ENCODE data around the gene ADO.

- TF ChIP-seq, protein P1, sequence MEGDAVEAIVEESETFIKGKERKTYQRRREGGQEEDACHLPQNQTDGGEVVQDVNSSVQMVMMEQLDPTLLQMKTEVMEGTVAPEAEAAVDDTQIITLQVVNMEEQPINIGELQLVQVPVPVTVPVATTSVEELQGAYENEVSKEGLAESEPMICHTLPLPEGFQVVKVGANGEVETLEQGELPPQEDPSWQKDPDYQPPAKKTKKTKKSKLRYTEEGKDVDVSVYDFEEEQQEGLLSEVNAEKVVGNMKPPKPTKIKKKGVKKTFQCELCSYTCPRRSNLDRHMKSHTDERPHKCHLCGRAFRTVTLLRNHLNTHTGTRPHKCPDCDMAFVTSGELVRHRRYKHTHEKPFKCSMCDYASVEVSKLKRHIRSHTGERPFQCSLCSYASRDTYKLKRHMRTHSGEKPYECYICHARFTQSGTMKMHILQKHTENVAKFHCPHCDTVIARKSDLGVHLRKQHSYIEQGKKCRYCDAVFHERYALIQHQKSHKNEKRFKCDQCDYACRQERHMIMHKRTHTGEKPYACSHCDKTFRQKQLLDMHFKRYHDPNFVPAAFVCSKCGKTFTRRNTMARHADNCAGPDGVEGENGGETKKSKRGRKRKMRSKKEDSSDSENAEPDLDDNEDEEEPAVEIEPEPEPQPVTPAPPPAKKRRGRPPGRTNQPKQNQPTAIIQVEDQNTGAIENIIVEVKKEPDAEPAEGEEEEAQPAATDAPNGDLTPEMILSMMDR (IDR thresholded peaks at IDR 0.05), result no peak
- TF ChIP-seq POLR2A (IDR thresholded peaks at IDR 0.05), result no peak
These were observed 10.2 kb upstream of the ADO start for GRCh38 chr10:62794306-62794705.

Data from testis (tissue), 2 donors.